ENCODE results near the gene PRMT9.
A peak's percentile ranks its signal among the peaks of the same experiment; 100 is the strongest.

PRMT9 gene

GRCh38 chr4:147617841-147618691 is 65.9 kb downstream of the PRMT9 start:
- H3K9ac ChIP-seq (ENCODE audit: insufficient read length, low read depth): peak overlapping the region; percentile 98
- peaks cover 22% of the 10 kb centered on the region for H3K36me3 ChIP-seq (ENCODE audit: insufficient read depth, insufficient read length, low read length)
- no peaks in the 10 kb centered on the region for H3K4me1 ChIP-seq (ENCODE audit: insufficient read depth, insufficient read length)
- H3K27me3 ChIP-seq (ENCODE audit: insufficient read depth, insufficient read length): no peaks in the 10 kb centered on the region
- H3K4me3 ChIP-seq (ENCODE audit: insufficient read length, low read depth): peak overlapping the region; percentile 98
- no peak for DNase-seq (ENCODE audit: low read depth, low spot score)
- no peaks in the 10 kb centered on the region for H3K9me3 ChIP-seq (ENCODE audit: insufficient read depth, low read length)
- TF ChIP-seq YY1 (IDR thresholded peaks at IDR 0.05; ENCODE audit: insufficient read depth, insufficient read length) (no peak), ZNF274 (IDR thresholded peaks at IDR 0.05; ENCODE audit: low read depth, low read length) (no peak), SUZ12 (IDR thresholded peaks at IDR 0.05; ENCODE audit: extremely low read depth, insufficient read depth, insufficient read length) (no peak)

- TF ChIP-seq SUZ12 (IDR thresholded peaks at IDR 0.05; ENCODE audit: extremely low read depth, insufficient read depth, insufficient read length): no peak
- no peak for TF ChIP-seq ZNF274 (IDR thresholded peaks at IDR 0.05; ENCODE audit: low read depth, low read length)
- TF ChIP-seq YY1 (IDR thresholded peaks at IDR 0.05; ENCODE audit: insufficient read depth, insufficient read length): no peak
- Histone ChIP-seq H3K36me3 (ENCODE audit: insufficient read depth, insufficient read length, low read length) (peaks cover 18% of the 10 kb centered on the region), H3K9me3 (ENCODE audit: insufficient read depth, low read length) (no peaks in the 10 kb centered on the region), H3K9ac (ENCODE audit: insufficient read length, low read depth) (peak within 1 kb of the TSS; percentile 98), H3K4me1 (ENCODE audit: insufficient read depth, insufficient read length) (no peaks in the 10 kb centered on the region), H3K4me3 (ENCODE audit: insufficient read length, low read depth) (peak within 1 kb of the TSS; percentile 98), H3K27me3 (ENCODE audit: insufficient read depth, insufficient read length) (no peaks in the 10 kb centered on the region)
- DNase-seq (ENCODE audit: low read depth, low spot score): peak; percentile 87
Observed at GRCh38 chr4:147617173-147617840, 66.7 kb downstream of the PRMT9 start, which contains the start of gene TMEM184C. Gene TMEM184C, plus strand, starts transcription at chr4:147617397. Its CDS starts 560 bp downstream, at chr4:147617957.

- no peak for DNase-seq (ENCODE audit: low read depth, low spot score)
- Histone ChIP-seq H3K9me3 (ENCODE audit: insufficient read depth, low read length) (no peaks in the 10 kb centered on the region), H3K9ac (ENCODE audit: insufficient read length, low read depth) (peak overlapping the region; percentile 98)
Observed at GRCh38 chr4:147616849-147617172, 67.2 kb downstream of the PRMT9 start.

GRCh38 chr4:147610686-147611085 is 73.3 kb downstream of the PRMT9 start:
- H3K36me3 ChIP-seq (ENCODE audit: insufficient read depth, insufficient read length, low read length): no peaks in the 10 kb centered on the region
- H3K27me3 ChIP-seq (ENCODE audit: insufficient read depth, insufficient read length): no peaks in the 10 kb centered on the region
- H3K9ac ChIP-seq (ENCODE audit: insufficient read length, low read depth): no peak overlapping the region
- H3K4me1 ChIP-seq (ENCODE audit: insufficient read depth, insufficient read length): no peaks in the 10 kb centered on the region
- H3K9me3 ChIP-seq (ENCODE audit: insufficient read depth, low read length): no peaks in the 10 kb centered on the region
- no peak for TF ChIP-seq YY1 (IDR thresholded peaks at IDR 0.05; ENCODE audit: insufficient read depth, insufficient read length)
- TF ChIP-seq ZNF274 (IDR thresholded peaks at IDR 0.05; ENCODE audit: low read depth, low read length): no peak
- TF ChIP-seq SUZ12 (IDR thresholded peaks at IDR 0.05; ENCODE audit: extremely low read depth, insufficient read depth, insufficient read length): no peak
- no peak for DNase-seq (ENCODE audit: low read depth, low spot score)
- H3K4me3 ChIP-seq (ENCODE audit: insufficient read length, low read depth): no peak overlapping the region

More at GRCh38 chr4:147616849-147617172, 67.2 kb downstream of the PRMT9 start:
- no peak for TF ChIP-seq ZNF274 (IDR thresholded peaks at IDR 0.05; ENCODE audit: low read depth, low read length)
- TF ChIP-seq YY1 (IDR thresholded peaks at IDR 0.05; ENCODE audit: insufficient read depth, insufficient read length): no peak
- no peak for TF ChIP-seq SUZ12 (IDR thresholded peaks at IDR 0.05; ENCODE audit: extremely low read depth, insufficient read depth, insufficient read length)
- H3K4me3 ChIP-seq (ENCODE audit: insufficient read length, low read depth): peak overlapping the region; percentile 98
- H3K36me3 ChIP-seq (ENCODE audit: insufficient read depth, insufficient read length, low read length): peaks cover 18% of the 10 kb centered on the region
- H3K27me3 ChIP-seq (ENCODE audit: insufficient read depth, insufficient read length): no peaks in the 10 kb centered on the region
- no peaks in the 10 kb centered on the region for H3K4me1 ChIP-seq (ENCODE audit: insufficient read depth, insufficient read length)

- Histone ChIP-seq H3K9ac (ENCODE audit: insufficient read length, low read depth) (no peak overlapping the region), H3K4me3 (ENCODE audit: insufficient read length, low read depth) (no peak overlapping the region), H3K4me1 (ENCODE audit: insufficient read depth, insufficient read length) (no peaks in the 10 kb centered on the region), H3K36me3 (ENCODE audit: insufficient read depth, insufficient read length, low read length) (no peaks in the 10 kb centered on the region), H3K27me3 (ENCODE audit: insufficient read depth, insufficient read length) (no peaks in the 10 kb centered on the region), H3K9me3 (ENCODE audit: insufficient read depth, low read length) (no peaks in the 10 kb centered on the region)
- no peak for DNase-seq (ENCODE audit: low read depth, low spot score)
- TF ChIP-seq ZNF274 (IDR thresholded peaks at IDR 0.05; ENCODE audit: low read depth, low read length) (no peak), SUZ12 (IDR thresholded peaks at IDR 0.05; ENCODE audit: extremely low read depth, insufficient read depth, insufficient read length) (no peak), YY1 (IDR thresholded peaks at IDR 0.05; ENCODE audit: insufficient read depth, insufficient read length) (no peak)
Observed at GRCh38 chr4:147607471-147607870, 76.5 kb downstream of the PRMT9 start.

GRCh38 chr4:147605499-147605898 is 78.5 kb downstream of the PRMT9 start:
- no peaks in the 10 kb centered on the region for H3K27me3 ChIP-seq (ENCODE audit: insufficient read depth, insufficient read length)
- no peak overlapping the region for H3K4me3 ChIP-seq (ENCODE audit: insufficient read length, low read depth)
- H3K36me3 ChIP-seq (ENCODE audit: insufficient read depth, insufficient read length, low read length): no peaks in the 10 kb centered on the region
- DNase-seq (ENCODE audit: low read depth, low spot score): no peak
- no peaks in the 10 kb centered on the region for H3K4me1 ChIP-seq (ENCODE audit: insufficient read depth, insufficient read length)
- H3K9me3 ChIP-seq (ENCODE audit: insufficient read depth, low read length): no peaks in the 10 kb centered on the region
- H3K9ac ChIP-seq (ENCODE audit: insufficient read length, low read depth): no peak overlapping the region
- TF ChIP-seq ZNF274 (IDR thresholded peaks at IDR 0.05; ENCODE audit: low read depth, low read length): no peak
- TF ChIP-seq SUZ12 (IDR thresholded peaks at IDR 0.05; ENCODE audit: extremely low read depth, insufficient read depth, insufficient read length): no peak
- no peak for TF ChIP-seq YY1 (IDR thresholded peaks at IDR 0.05; ENCODE audit: insufficient read depth, insufficient read length)

- no peak for TF ChIP-seq YY1 (IDR thresholded peaks at IDR 0.05; ENCODE audit: insufficient read depth, insufficient read length)
- no peak for TF ChIP-seq SUZ12 (IDR thresholded peaks at IDR 0.05; ENCODE audit: extremely low read depth, insufficient read depth, insufficient read length)
- no peak for TF ChIP-seq ZNF274 (IDR thresholded peaks at IDR 0.05; ENCODE audit: low read depth, low read length)
- no peak for DNase-seq (ENCODE audit: low read depth, low spot score)
Observed at GRCh38 chr4:147599769-147600168, 84.2 kb downstream of the PRMT9 start.

More at GRCh38 chr4:147599769-147600168, 84.2 kb downstream of the PRMT9 start:
- H3K36me3 ChIP-seq (ENCODE audit: insufficient read depth, insufficient read length, low read length): no peaks in the 10 kb centered on the region
- no peak overlapping the region for H3K4me3 ChIP-seq (ENCODE audit: insufficient read length, low read depth)
- no peak overlapping the region for H3K9ac ChIP-seq (ENCODE audit: insufficient read length, low read depth)
- no peaks in the 10 kb centered on the region for H3K9me3 ChIP-seq (ENCODE audit: insufficient read depth, low read length)
- no peaks in the 10 kb centered on the region for H3K27me3 ChIP-seq (ENCODE audit: insufficient read depth, insufficient read length)
- peaks cover 1% of the 10 kb centered on the region for H3K4me1 ChIP-seq (ENCODE audit: insufficient read depth, insufficient read length)
